ENCODE measurements around the gene DDX39B. TPM values are rescaled to one million over a fixed set of nuclear protein-coding genes. Genes with fewer than 3 reads are reported as not detected.

Gene DDX39B
- total RNA-seq, 6 experiments from 2014 or later = 85.2 to 145 (median 102) TPM

DNA sequence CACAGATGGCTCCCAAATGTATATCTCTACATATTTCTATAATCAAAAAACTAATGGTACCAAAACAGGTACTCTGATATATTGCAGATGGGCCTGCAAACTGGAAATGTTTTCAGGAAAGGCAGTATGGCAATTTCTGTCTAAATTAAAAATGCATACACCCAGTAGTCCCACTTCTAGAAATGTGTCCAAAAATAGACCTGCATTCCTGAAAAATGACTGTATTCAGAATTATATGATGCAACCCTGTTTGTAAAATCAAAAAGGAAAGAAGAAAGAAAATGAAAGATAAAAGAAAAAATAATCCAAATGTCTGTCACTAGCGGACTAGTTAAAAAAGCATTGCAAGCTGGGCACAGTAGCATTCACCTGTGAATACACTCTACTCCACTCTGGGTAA lies 56.7 kb downstream of the DDX39B start:
- DNase-seq (no peak), ATAC-seq (no peak)
- Histone ChIP-seq H3K9me3 (no peaks in the 10 kb centered on the region), H3K27ac (no peak overlapping the region), H3K4me3 (no peak overlapping the region), H3K36me3 (no peaks in the 10 kb centered on the region), H3K4me1 (no peaks in the 10 kb centered on the region), H3K27me3 (no peaks in the 10 kb centered on the region)
- intact Hi-C loops (cut with DNase I) = no loop called here
- TF ChIP-seq, protein P1, sequence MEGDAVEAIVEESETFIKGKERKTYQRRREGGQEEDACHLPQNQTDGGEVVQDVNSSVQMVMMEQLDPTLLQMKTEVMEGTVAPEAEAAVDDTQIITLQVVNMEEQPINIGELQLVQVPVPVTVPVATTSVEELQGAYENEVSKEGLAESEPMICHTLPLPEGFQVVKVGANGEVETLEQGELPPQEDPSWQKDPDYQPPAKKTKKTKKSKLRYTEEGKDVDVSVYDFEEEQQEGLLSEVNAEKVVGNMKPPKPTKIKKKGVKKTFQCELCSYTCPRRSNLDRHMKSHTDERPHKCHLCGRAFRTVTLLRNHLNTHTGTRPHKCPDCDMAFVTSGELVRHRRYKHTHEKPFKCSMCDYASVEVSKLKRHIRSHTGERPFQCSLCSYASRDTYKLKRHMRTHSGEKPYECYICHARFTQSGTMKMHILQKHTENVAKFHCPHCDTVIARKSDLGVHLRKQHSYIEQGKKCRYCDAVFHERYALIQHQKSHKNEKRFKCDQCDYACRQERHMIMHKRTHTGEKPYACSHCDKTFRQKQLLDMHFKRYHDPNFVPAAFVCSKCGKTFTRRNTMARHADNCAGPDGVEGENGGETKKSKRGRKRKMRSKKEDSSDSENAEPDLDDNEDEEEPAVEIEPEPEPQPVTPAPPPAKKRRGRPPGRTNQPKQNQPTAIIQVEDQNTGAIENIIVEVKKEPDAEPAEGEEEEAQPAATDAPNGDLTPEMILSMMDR (IDR thresholded peaks at IDR 0.05) = no peak
- 67% methylated on average over 1 of the region's 1 CpG for WGBS (ENCODE audit: insufficient coverage, low coverage, low lambda C conversion rate, missing lambda C conversion rate)

- Histone ChIP-seq H3K4me3 (no peak overlapping the region), H3K4me1 (no peaks in the 10 kb centered on the region), H3K9me3 (no peaks in the 10 kb centered on the region), H3K27me3 (no peaks in the 10 kb centered on the region), H3K27ac (no peak overlapping the region), H3K36me3 (no peaks in the 10 kb centered on the region)
- WGBS (ENCODE audit: insufficient coverage, low coverage, low lambda C conversion rate, missing lambda C conversion rate) = 58% methylated on average over 2 of the region's 2 CpGs
- ATAC-seq (no peak), DNase-seq (no peak)
- TF ChIP-seq, protein P1 (IDR thresholded peaks at IDR 0.05) = no peak
- no peak for TF ChIP-seq POLR2A (IDR thresholded peaks at IDR 0.05)
- intact Hi-C loops (cut with DNase I) = no loop called here
Measured at GRCh38 chr6:31483392-31483791, 58.4 kb downstream of the DDX39B start.

DNA sequence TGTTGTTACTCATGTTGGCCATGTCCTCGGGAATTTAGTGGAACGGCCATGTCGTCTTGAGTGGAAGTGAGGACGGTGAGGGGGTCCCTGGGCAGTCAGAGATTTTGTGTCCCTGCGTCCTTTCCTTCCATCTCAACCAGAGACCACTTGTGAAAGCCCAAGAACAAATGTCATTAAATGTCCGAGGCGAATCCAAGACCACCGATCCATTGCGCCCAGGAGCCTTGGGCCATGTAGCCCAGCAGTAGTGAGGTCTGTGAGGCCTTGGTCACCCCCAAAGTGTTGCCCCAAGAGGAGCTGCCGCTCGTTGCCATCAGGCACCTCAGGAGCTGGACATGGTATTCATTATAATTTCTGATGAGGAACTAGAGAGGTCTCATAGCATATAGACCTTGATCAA lies 61.2 kb downstream of the DDX39B start:
- H3K4me3 ChIP-seq = no peak overlapping the region
- ATAC-seq (no peak), DNase-seq (no peak)
- intact Hi-C loops (cut with DNase I) = no loop called here
- no peaks in the 10 kb centered on the region for H3K9me3 ChIP-seq
- H3K4me1 ChIP-seq = no peaks in the 10 kb centered on the region
- 72% methylated on average over 6 of the region's 11 CpGs for WGBS (ENCODE audit: insufficient coverage, low coverage, low lambda C conversion rate, missing lambda C conversion rate)
- no peak for TF ChIP-seq POLR2A (IDR thresholded peaks at IDR 0.05)
- TF ChIP-seq, protein P1 (IDR thresholded peaks at IDR 0.05) = no peak
- H3K27me3 ChIP-seq = no peaks in the 10 kb centered on the region
- no peak overlapping the region for H3K27ac ChIP-seq
- H3K36me3 ChIP-seq = no peaks in the 10 kb centered on the region

Small RNA genes within 50 kb of the gene (small RNA-seq; reads per million reads assigned to genes)
- 0 reads per million in 2 experiments for gene AL663061.1
- gene RF00019 = 0 reads per million in 2 experiments
- 171 to 194 reads per million in 2 experiments for gene SNORD117
- 0 reads per million in 2 experiments for gene SNORD84

Other genes with a start within 250 kb of the DDX39B start
- gene HLA-B, start 184.8 kb downstream of the DDX39B start, total RNA-seq = 1,000 to 10,000 TPM in 1 of 6 experiments, 100 to 1,000 TPM in 5; 232 to 1,122 (median 585) TPM
- 10 to 100 TPM in 1 of 6 experiments, 1 to 10 TPM in 5; 2.5 to 10.9 (median 6.1) TPM for gene MICA, start 138.4 kb downstream of the DDX39B start, total RNA-seq
- 1 to 10 TPM in 4 of 6 experiments, under 1 TPM in 2; 0.48 to 2.0 (median 1.2) TPM for gene MICB, start 43.9 kb downstream of the DDX39B start, total RNA-seq
- not detected for gene MCCD1, start 13.0 kb downstream of the DDX39B start, total RNA-seq
- under 1 TPM in 3 of 6 experiments, not detected in 3; 0.29 to 0.43 (median 0.42) TPM for gene ATP6V1G2, start 4.6 kb upstream of the DDX39B start, total RNA-seq
- gene NFKBIL1, start 5.6 kb upstream of the DDX39B start, total RNA-seq = 10 to 100 TPM in 1 of 6 experiments, 1 to 10 TPM in 5; 7.5 to 10.2 (median 8.3) TPM
- under 1 TPM in 1 of 6 experiments, not detected in 5; 0.20 TPM for gene LTA, start 30.3 kb upstream of the DDX39B start, total RNA-seq
- 1 to 10 TPM in 1 of 6 experiments, under 1 TPM in 1, not detected in 4; 0.15 to 1.0 TPM for gene TNF, start 33.6 kb upstream of the DDX39B start, total RNA-seq
- gene LTB, start 40.4 kb upstream of the DDX39B start, total RNA-seq = 1 to 10 TPM in 2 of 6 experiments, under 1 TPM in 4; 0.28 to 2.2 (median 0.62) TPM
- 10 to 100 TPM in 1 of 6 experiments, 1 to 10 TPM in 5; 1.5 to 21.5 (median 6.7) TPM for gene LST1, start 44.3 kb upstream of the DDX39B start, total RNA-seq
- gene NCR3, start 51.0 kb upstream of the DDX39B start, total RNA-seq = under 1 TPM in 3 of 6 experiments, not detected in 3; 0.20 to 0.55 (median 0.46) TPM
- 10 to 100 TPM in 4 of 6 experiments, 1 to 10 TPM in 2; 6.7 to 28.5 (median 13.0) TPM for gene AIF1, start 73.2 kb upstream of the DDX39B start, total RNA-seq
- gene PRRC2A, start 78.7 kb upstream of the DDX39B start, total RNA-seq = 10 to 100 TPM; 34.7 to 59.6 (median 39.4) TPM
- 100 to 1,000 TPM; 114 to 196 (median 142) TPM for gene BAG6, start 110.7 kb upstream of the DDX39B start, total RNA-seq
- 100 to 1,000 TPM; 100 to 182 (median 116) TPM for gene APOM, start 113.9 kb upstream of the DDX39B start, total RNA-seq
- gene C6orf47, start 118.8 kb upstream of the DDX39B start, total RNA-seq = 1 to 10 TPM; 6.6 to 8.7 (median 7.6) TPM
- gene GPANK1, start 123.0 kb upstream of the DDX39B start, total RNA-seq = 10 to 100 TPM in 1 of 6 experiments, 1 to 10 TPM in 5; 6.4 to 10.0 (median 8.0) TPM
- 100 to 1,000 TPM in 2 of 6 experiments, 10 to 100 TPM in 4; 52.5 to 171 (median 64.5) TPM for gene CSNK2B, start 124.1 kb upstream of the DDX39B start, total RNA-seq
- 1 to 10 TPM in 5 of 6 experiments, under 1 TPM in 1; 0.98 to 5.7 (median 2.6) TPM for gene LY6G5B, start 128.0 kb upstream of the DDX39B start, total RNA-seq
- gene LY6G5C, start 139.1 kb upstream of the DDX39B start, total RNA-seq = 1 to 10 TPM in 3 of 6 experiments, under 1 TPM in 3; 0.68 to 1.6 (median 1.2) TPM
- 10 to 100 TPM; 29.7 to 34.8 (median 31.2) TPM for gene ABHD16A, start 161.3 kb upstream of the DDX39B start, total RNA-seq
- not detected for gene LY6G6F, start 164.9 kb upstream of the DDX39B start, total RNA-seq
- gene LY6G6D, start 173.3 kb upstream of the DDX39B start, total RNA-seq = not detected
- gene LY6G6C, start 179.7 kb upstream of the DDX39B start, total RNA-seq = not detected
- under 1 TPM in 2 of 6 experiments, not detected in 4; 0.33 to 0.56 TPM for gene MPIG6B, start 181.4 kb upstream of the DDX39B start, total RNA-seq
- 10 to 100 TPM; 16.3 to 27.5 (median 19.1) TPM for gene DDAH2, start 187.3 kb upstream of the DDX39B start, total RNA-seq
- gene CLIC1, start 194.5 kb upstream of the DDX39B start, total RNA-seq = 100 to 1,000 TPM in 1 of 6 experiments, 10 to 100 TPM in 5; 36.7 to 123 (median 62.0) TPM
- gene MSH5, start 198.0 kb upstream of the DDX39B start, total RNA-seq = 1 to 10 TPM; 3.2 to 8.5 (median 4.3) TPM
- gene SAPCD1, start 220.7 kb upstream of the DDX39B start, total RNA-seq = 1 to 10 TPM in 2 of 6 experiments, under 1 TPM in 3, not detected in 1; 0.62 to 1.6 (median 0.90) TPM
- 1 to 10 TPM; 1.2 to 5.2 (median 2.7) TPM for gene VWA7, start 235.3 kb upstream of the DDX39B start, total RNA-seq